Measurements from ENCODE around the gene ARHGAP23.
"Not testable (repeated sequence)": the region's sequence is repeated elsewhere in the genome, so short reads cannot be mapped to it uniquely, and the experiment has no call there.

ARHGAP23 gene

GRCh38 chr17:38431346-38432145, 3.3 kb downstream of the ARHGAP23 start:
- H3K9me3 ChIP-seq (ENCODE audit: insufficient read depth, low read depth, low read length): no peaks in the 10 kb centered on the region
- H3K4me3 ChIP-seq (ENCODE audit: low read length): no peak overlapping the region
- H3K9ac ChIP-seq (ENCODE audit: low read depth, low read length): no peak overlapping the region
- H3K27ac ChIP-seq (ENCODE audit: low read length): no peak overlapping the region
- H3K36me3 ChIP-seq (ENCODE audit: insufficient read depth, low read depth, low read length): no peaks in the 10 kb centered on the region
- peaks cover 21% of the 10 kb centered on the region for H3K4me1 ChIP-seq (ENCODE audit: insufficient read depth, low read length)
- H3K27me3 ChIP-seq (ENCODE audit: insufficient read depth, low read length): peaks cover 13% of the 10 kb centered on the region; the same call in 1 of the 2 replicates

GRCh38 chr17:38434178-38434665, 6.0 kb downstream of the ARHGAP23 start:
- Histone ChIP-seq H3K9me3 (ENCODE audit: insufficient read depth, low read depth, low read length) (no peaks in the 10 kb centered on the region), H3K36me3 (ENCODE audit: insufficient read depth, low read depth, low read length) (no peaks in the 10 kb centered on the region; the same call in 1 of the 2 replicates), H3K9ac (ENCODE audit: low read depth, low read length) (no peak overlapping the region), H3K27ac (ENCODE audit: low read length) (no peak overlapping the region), H3K4me3 (ENCODE audit: low read length) (no peak overlapping the region), H3K4me1 (ENCODE audit: insufficient read depth, low read length) (peaks cover 18% of the 10 kb centered on the region), H3K27me3 (ENCODE audit: insufficient read depth, low read length) (no peaks in the 10 kb centered on the region)

- H3K4me3 ChIP-seq (ENCODE audit: low read length): no peak overlapping the region
- peaks cover 12% of the 10 kb centered on the region; the same call in 1 of the 2 replicates for H3K4me1 ChIP-seq (ENCODE audit: insufficient read depth, low read length)
- no peak overlapping the region for H3K9ac ChIP-seq (ENCODE audit: low read depth, low read length)
- no peaks in the 10 kb centered on the region for H3K9me3 ChIP-seq (ENCODE audit: insufficient read depth, low read depth, low read length)
- H3K27me3 ChIP-seq (ENCODE audit: insufficient read depth, low read length): no peaks in the 10 kb centered on the region
- no peaks in the 10 kb centered on the region; the same call in 1 of the 2 replicates for H3K36me3 ChIP-seq (ENCODE audit: insufficient read depth, low read depth, low read length)
- no peak overlapping the region for H3K27ac ChIP-seq (ENCODE audit: low read length)
Measured at GRCh38 chr17:38435795-38436194, 7.5 kb downstream of the ARHGAP23 start.

- peaks cover 14% of the 10 kb centered on the region; the same call in 1 of the 2 replicates for H3K4me1 ChIP-seq (ENCODE audit: insufficient read depth, low read length)
- H3K9ac ChIP-seq (ENCODE audit: low read depth, low read length): no peak overlapping the region
- no peaks in the 10 kb centered on the region; the same call in 1 of the 2 replicates for H3K36me3 ChIP-seq (ENCODE audit: insufficient read depth, low read depth, low read length)
- no peaks in the 10 kb centered on the region for H3K27me3 ChIP-seq (ENCODE audit: insufficient read depth, low read length)
- no peaks in the 10 kb centered on the region for H3K9me3 ChIP-seq (ENCODE audit: insufficient read depth, low read depth, low read length)
- no peak overlapping the region for H3K27ac ChIP-seq (ENCODE audit: low read length)
- H3K4me3 ChIP-seq (ENCODE audit: low read length): no peak overlapping the region
Measured at GRCh38 chr17:38436386-38436785, 8.1 kb downstream of the ARHGAP23 start.

GRCh38 chr17:38437313-38437712, 9.0 kb downstream of the ARHGAP23 start:
- not testable (repeated sequence) for H3K4me3 ChIP-seq (ENCODE audit: low read length); H3K27ac ChIP-seq (ENCODE audit: low read length); H3K27me3 ChIP-seq (ENCODE audit: insufficient read depth, low read length); H3K36me3 ChIP-seq (ENCODE audit: insufficient read depth, low read depth, low read length); H3K9ac ChIP-seq (ENCODE audit: low read depth, low read length); H3K9me3 ChIP-seq (ENCODE audit: insufficient read depth, low read depth, low read length)
- peaks cover 19% of the 10 kb centered on the region; the same call in 1 of the 2 replicates for H3K4me1 ChIP-seq (ENCODE audit: insufficient read depth, low read length)

- Histone ChIP-seq H3K9me3 (ENCODE audit: insufficient read depth, low read depth, low read length) (no peaks in the 10 kb centered on the region), H3K36me3 (ENCODE audit: insufficient read depth, low read depth, low read length) (no peaks in the 10 kb centered on the region; the same call in 1 of the 2 replicates), H3K4me1 (ENCODE audit: insufficient read depth, low read length) (peaks cover 32% of the 10 kb centered on the region; the same call in 1 of the 2 replicates), H3K9ac (ENCODE audit: low read depth, low read length) (no peak overlapping the region), H3K4me3 (ENCODE audit: low read length) (no peak overlapping the region), H3K27ac (ENCODE audit: low read length) (no peak overlapping the region), H3K27me3 (ENCODE audit: insufficient read depth, low read length) (no peaks in the 10 kb centered on the region)
Measured at GRCh38 chr17:38439436-38439835, 11.2 kb downstream of the ARHGAP23 start.

GRCh38 chr17:38440614-38441397, 12.5 kb downstream of the ARHGAP23 start:
- Histone ChIP-seq H3K36me3 (ENCODE audit: insufficient read depth, low read depth, low read length) (no peaks in the 10 kb centered on the region; the same call in 1 of the 2 replicates), H3K27ac (ENCODE audit: low read length) (peak overlapping the region; percentile 0), H3K9ac (ENCODE audit: low read depth, low read length) (peak overlapping the region; percentile 33; the same call in 1 of the 2 replicates), H3K9me3 (ENCODE audit: insufficient read depth, low read depth, low read length) (no peaks in the 10 kb centered on the region), H3K4me3 (ENCODE audit: low read length) (peak overlapping the region; percentile 23; the same call in 1 of the 2 replicates), H3K27me3 (ENCODE audit: insufficient read depth, low read length) (no peaks in the 10 kb centered on the region), H3K4me1 (ENCODE audit: insufficient read depth, low read length) (peaks cover 33% of the 10 kb centered on the region; the same call in 1 of the 2 replicates)

- peak overlapping the region; percentile 23; the same call in 1 of the 2 replicates for H3K4me3 ChIP-seq (ENCODE audit: low read length)
- H3K4me1 ChIP-seq (ENCODE audit: insufficient read depth, low read length): peaks cover 30% of the 10 kb centered on the region; the same call in 1 of the 2 replicates
- H3K27ac ChIP-seq (ENCODE audit: low read length): peak overlapping the region; percentile 0
- no peaks in the 10 kb centered on the region for H3K9me3 ChIP-seq (ENCODE audit: insufficient read depth, low read depth, low read length)
- H3K36me3 ChIP-seq (ENCODE audit: insufficient read depth, low read depth, low read length): no peaks in the 10 kb centered on the region; the same call in 1 of the 2 replicates
- H3K9ac ChIP-seq (ENCODE audit: low read depth, low read length): peak overlapping the region; percentile 1; the same call in 1 of the 2 replicates
- H3K27me3 ChIP-seq (ENCODE audit: insufficient read depth, low read length): no peaks in the 10 kb centered on the region
Measured at GRCh38 chr17:38441429-38442061, 13.3 kb downstream of the ARHGAP23 start.

GRCh38 chr17:38442548-38442947, 14.3 kb downstream of the ARHGAP23 start:
- Histone ChIP-seq H3K4me3 (ENCODE audit: low read length) (no peak overlapping the region), H3K27me3 (ENCODE audit: insufficient read depth, low read length) (no peaks in the 10 kb centered on the region), H3K9ac (ENCODE audit: low read depth, low read length) (0 out of 2 replicates have a peak overlapping the region, but pooled peaks have one; percentile 3), H3K36me3 (ENCODE audit: insufficient read depth, low read depth, low read length) (no peaks in the 10 kb centered on the region; the same call in 1 of the 2 replicates), H3K27ac (ENCODE audit: low read length) (no peak overlapping the region), H3K9me3 (ENCODE audit: insufficient read depth, low read depth, low read length) (no peaks in the 10 kb centered on the region), H3K4me1 (ENCODE audit: insufficient read depth, low read length) (peaks cover 28% of the 10 kb centered on the region; the same call in 1 of the 2 replicates)

GRCh38 chr17:38443356-38444031, 15.2 kb downstream of the ARHGAP23 start:
- Histone ChIP-seq H3K4me1 (ENCODE audit: insufficient read depth, low read length) (peaks cover 34% of the 10 kb centered on the region; the same call in 1 of the 2 replicates), H3K9ac (ENCODE audit: low read depth, low read length) (no peak overlapping the region), H3K9me3 (ENCODE audit: insufficient read depth, low read depth, low read length) (no peaks in the 10 kb centered on the region), H3K27ac (ENCODE audit: low read length) (no peak overlapping the region), H3K27me3 (ENCODE audit: insufficient read depth, low read length) (no peaks in the 10 kb centered on the region), H3K36me3 (ENCODE audit: insufficient read depth, low read depth, low read length) (no peaks in the 10 kb centered on the region; the same call in 1 of the 2 replicates), H3K4me3 (ENCODE audit: low read length) (no peak overlapping the region)

Data from iPS-20b (cell line).